SH-SY5Y (cell line): ENCODE results near the gene THSD4.

Source experiments
- GATA2 ChIP-seq: IDR thresholded peaks from 2 replicates; pipeline ENCODE4 v1.6.1; 2011; ENCODE audit warnings: mild to moderate bottlenecking, low read depth, low read length
- GATA3 ChIP-seq: IDR thresholded peaks from 2 replicates; pipeline ENCODE4 v1.6.1; 2011; ENCODE audit warnings: low read depth, mild to moderate bottlenecking, low read length, moderate library complexity

- TF ChIP-seq GATA2 (no peak), GATA3 (no peak)
These were observed 2.8 kb upstream of the THSD4 start for GRCh38 chr15:71112429-71112828.
